Stimulated activated CD8-positive, alpha-beta memory T cell treated with anti-CD3 and anti-CD28 coated beads, Interleukin-4, amount 100 ng/mL, for 48 hours (primary cell): Measurements from ENCODE around the gene SYT14.
"Not testable (repeated sequence)": the region's sequence is repeated elsewhere in the genome, so short reads cannot be mapped to it uniquely, and the experiment has no call there.

Experiments used
- DNase-seq: peaks from one replicate; pipeline ENCODE4 v3.0.0-alpha.2; 2020

SYT14 gene

DNA sequence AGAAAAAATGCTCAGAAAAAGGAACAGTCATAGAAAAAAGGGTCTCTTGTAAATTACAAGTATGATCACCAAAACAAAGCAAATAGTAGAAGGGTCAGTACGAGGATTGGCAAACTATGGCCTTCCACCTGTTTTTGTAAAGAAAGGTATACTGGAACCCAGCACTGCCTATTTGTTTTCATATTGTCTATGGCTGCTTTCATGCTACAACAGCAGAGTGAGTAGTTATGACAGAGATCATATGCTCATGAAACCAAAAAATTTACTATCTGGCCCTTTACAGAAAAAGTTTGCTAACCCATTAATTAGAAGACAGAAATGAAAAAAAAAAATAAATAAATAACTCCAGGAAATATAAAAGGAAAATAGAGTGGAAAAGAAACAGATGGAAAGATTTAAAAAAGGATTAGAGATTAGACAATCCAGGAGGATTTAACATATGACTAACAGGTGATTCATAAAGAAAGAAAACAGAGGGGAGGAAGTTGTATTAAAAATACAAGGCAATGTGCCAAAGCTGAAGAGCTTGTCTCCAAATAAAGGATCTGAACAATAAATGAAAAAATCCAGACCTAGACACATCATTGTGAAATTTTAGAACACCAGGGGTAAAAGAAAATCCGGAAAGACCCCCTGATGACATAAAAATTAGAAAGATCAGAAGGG, 186.0 kb downstream of the SYT14 start:
- no peak for DNase-seq

DNA sequence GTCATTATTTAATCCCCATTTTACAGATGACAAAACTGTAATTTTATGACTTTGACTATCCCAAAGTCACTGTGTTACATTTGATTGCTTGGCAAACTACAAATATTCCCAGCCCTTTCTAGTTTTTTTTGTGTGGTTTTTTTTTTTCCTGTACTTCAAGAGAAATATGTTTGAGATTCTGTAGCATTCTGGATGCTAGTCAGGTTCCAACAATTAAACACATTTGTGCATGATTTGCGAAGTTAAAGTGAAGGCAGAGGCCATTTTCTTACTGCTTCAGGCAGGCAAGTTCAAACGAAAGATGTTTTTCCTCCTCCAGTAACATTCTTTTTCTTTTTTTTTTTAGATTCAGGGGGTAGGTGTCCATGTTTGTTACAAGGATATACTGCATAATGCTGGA, 186.7 kb downstream of the SYT14 start:
- DNase-seq, result no peak

DNA sequence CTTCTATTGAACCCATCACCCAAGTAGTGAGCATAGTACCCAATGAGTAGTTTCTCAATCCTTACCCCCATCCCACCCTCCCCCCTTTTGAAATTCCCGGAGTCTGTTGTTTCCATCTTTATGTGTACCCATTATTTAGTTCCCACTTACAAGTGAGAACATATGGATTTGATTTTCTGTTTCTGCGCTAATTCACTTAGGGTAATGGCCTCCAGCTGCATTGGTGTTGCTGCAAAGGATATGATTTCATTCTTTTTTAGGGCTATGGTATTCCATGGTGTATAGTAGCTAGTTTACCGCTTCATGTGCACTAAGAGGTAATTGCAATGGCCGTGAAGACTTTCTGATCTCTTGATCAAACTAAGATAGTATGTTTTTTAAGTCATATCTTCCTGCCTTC, 187.1 kb downstream of the SYT14 start:
- no peak for DNase-seq

DNA sequence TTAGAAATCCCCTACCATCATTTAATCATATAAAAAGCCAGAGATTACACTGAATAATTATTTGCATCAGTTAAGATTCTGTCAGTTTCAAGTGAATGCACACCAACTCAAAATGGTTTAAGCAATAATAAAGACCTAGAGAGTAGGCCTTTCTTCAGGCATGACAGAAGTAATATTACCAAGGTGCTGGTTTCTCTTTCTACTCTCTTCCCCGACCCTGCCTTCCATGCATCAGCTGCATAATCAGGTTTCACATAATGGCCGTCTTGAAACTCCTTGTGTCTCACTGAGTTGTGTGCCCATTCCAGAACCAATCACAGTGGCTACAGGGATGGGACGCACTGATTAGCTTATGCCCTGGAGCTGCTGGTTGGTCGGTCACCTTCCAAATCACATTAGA, 191.1 kb downstream of the SYT14 start:
- no peak for DNase-seq

DNA sequence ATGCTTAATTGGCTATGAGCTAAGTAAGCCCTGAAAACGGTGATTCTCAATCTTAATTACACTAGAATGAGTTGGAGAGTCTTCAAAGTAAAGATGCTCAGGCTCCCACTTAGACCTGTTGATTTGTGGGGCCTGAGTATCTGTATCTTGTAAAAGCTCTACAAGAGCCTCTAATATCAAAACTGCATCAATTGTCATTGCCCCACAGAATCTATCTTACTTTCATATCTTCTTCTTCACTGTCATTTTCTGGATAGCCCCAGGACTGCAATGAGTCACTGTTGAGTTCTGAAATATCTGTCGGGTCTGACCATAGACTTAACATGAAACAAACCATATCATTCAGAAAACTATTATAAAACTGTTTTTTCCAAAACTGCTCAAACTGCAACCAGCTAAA, 191.7 kb downstream of the SYT14 start:
- no peak for DNase-seq

DNA sequence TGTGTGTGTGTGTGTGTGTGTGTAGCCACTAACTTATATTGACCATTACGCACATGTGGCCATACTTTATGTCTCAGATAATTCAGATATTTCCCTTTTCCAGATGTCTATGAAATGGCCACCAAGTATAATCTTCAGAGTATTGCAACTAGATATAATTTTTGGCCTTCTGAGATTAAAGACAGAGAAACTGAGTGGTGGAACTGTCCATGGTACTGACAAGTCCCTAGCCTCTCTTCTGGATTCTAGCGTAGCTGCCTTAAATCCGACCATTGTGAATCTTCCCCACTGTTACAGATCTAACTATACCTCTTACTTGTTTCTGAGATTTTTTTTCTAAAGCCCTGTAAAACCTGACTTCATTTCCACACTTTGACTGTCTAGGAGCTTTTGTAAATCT, 194.6 kb downstream of the SYT14 start:
- no peak for DNase-seq

DNA sequence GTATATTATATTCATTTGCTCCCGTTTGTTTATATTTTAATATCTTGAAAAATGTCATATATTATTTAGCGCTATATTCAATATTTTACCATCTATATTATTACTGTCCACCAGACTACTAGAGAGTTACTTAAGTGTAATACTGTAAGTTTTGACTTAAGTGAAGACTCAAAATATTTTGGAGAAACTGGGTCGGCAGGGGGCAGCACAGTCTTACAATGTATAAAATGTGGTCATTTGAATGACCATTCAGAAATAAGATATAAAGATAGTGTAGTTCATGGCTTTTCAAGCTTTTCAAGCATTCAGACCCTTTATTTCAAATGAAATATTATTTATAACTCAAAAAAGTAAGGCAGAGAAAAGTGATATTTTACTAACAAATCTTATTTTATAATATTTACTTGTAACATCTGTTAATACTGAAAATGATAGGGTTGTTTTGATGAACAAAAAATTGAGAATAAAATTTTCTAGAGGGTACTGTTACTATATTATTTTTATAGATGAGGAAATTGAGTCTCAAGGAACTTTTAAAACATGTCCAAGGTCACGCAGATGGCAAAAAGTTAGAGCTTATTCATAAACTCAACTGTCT, 205.5 kb downstream of the SYT14 start:
- peak; percentile 85 for DNase-seq

DNA sequence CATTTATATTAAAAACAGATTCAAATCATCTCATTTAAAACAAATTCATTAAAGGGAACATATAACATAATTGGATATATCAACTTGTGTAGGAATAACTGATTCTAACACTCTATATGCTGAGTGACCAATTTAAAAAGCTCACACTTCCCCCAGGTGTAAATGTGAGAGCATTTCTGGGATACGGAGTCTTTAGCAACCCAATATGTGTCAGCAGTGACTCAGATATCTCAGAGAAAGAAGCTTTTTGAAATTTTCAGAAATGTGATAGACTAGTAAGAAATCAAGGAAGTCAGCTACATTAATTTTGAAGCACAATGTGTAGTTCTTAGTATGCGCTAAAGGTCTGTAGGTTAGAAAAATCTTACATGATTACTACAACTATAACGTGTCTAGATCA, 206.7 kb downstream of the SYT14 start:
- no peak for DNase-seq

DNA sequence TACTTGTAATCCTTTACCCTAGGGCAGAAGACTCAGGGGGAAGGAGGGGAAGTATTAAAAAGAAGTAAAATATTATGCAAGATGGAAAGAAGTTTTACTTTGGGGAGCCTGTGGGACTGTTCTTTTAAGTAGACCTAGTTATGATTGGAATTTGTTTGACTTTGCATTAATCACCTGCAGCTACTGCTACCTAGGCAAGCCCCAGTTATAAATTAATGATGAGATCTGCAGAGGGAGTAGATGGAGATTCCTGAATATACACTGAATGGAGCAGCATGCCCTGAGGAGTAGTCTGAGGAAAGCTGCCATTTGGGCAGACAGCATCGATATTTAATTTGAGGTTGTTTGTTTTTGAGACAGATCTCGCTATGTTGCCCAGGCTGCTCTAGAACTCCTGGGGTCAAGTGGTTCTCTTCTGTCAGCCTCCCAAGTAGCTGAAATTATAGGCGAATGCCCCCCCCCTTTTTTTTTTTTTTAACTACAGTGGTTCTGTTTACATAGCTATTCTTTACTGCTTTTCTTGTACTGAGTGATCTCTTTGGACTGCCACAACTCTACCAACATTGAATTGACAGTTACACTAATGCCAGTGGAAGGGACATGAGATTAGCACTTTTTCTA, 213.1 kb downstream of the SYT14 start:
- no peak for DNase-seq

DNA sequence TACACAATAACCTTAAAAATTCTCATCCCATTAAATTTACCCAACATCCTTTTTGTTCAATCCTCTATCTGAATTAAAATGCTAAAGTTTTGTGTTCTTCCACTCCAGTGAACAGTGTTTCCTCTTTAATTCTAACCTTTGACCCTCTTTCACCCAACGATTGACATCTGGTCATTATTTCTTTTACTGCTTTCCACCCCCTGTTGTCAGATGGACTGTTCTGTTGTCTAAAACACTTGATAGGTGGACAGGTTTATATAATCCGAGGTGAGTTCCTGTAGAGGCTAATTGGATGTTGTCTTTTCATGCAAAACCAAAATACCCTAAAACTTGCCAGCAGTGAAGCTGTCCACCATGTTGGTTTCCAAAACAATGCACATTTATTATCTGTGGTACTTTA, 221.2 kb downstream of the SYT14 start:
- DNase-seq, result no peak

DNA sequence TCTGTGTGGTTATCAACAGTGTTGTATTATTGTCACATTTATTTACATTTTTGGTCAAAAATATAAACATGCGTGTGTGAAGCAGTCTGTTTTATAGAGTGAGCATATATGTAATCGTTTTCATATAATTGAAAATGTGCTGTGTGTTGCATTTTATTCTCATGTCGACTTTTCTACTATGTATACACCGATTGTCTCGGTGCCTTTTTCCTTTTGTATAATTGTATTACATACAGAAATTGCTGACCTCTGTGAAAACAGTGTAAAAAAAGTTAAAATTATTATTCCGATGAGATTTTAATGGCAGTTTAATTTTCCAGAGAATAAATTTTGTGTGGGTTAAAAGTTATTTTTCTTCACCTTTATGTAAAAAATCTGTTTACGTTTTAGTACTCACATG, 232.2 kb downstream of the SYT14 start:
- DNase-seq, result no peak

DNA sequence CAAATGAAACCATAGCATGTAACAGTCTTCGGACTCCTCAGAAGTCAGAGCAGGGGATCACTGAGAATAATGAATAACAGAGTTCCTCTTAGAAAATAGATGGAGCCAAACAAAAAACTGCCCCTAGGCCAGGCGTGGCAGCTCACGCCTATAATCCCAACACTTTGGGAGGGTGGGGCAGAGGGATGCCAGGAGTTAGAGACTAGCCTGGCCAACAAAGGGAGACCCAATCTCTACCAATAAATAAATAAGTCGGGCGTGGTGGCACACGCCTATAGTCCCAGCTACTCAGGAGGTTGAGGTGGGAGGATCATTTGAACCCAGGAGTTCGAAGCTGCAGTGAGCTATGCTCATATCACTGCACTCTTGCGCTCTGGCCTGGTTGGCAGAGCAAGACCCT, 236.1 kb downstream of the SYT14 start:
- no peak for DNase-seq

DNA sequence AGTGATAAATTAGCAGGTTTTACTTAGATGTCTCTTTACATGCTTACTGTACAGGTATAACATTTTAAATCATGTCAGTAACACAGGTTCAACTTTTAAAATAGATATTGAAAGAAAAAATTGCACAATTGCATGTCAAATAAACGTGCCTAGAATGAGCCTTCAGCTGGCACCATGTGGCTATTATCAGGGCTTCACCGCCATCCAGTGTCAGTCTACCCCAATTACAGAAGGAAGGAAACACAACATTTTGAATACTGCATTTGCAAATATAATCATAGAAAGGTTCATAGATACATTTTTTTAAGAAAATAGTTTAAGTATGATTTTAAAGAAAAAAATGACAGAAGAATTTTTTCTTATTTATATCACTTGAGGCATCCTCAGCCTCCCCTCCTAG, 247.0 kb downstream of the SYT14 start:
- no peak for DNase-seq

DNA sequence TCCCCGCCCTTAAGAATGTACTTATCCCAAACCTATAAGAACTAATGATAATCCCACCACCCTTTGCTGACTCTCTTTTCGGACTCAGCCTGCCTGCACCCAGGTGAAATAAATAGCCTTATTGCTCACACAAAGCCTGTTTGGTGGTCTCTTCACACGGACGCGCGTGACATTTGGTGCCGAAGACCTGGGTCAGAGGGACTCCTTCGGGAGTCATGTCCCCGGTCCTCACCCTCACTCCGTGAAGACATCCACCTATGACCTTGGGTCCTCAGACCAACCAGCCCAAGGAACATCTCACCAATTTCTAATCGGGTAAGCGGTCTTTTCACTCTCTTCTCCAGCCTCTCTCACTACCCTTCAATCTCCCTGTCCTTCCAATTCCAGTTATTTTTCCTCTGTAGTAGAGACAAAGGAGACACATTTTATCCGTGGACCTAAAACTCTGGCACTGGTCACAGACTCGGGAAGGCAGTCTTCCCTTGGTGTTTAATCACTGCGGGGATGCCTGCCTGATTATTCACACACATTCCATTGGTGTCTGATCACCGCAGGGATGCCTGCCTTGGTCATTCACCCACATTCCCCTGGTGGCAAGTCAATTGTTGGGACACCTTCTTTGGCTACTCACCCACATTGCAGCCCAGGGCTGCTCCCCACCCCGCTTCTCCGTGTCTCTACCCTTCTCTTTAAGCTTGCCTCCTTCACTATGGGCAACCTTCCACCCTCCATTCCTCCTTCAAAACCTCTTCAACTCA, 250.0 kb downstream of the SYT14 start:
- not testable (repeated sequence) for DNase-seq

DNA sequence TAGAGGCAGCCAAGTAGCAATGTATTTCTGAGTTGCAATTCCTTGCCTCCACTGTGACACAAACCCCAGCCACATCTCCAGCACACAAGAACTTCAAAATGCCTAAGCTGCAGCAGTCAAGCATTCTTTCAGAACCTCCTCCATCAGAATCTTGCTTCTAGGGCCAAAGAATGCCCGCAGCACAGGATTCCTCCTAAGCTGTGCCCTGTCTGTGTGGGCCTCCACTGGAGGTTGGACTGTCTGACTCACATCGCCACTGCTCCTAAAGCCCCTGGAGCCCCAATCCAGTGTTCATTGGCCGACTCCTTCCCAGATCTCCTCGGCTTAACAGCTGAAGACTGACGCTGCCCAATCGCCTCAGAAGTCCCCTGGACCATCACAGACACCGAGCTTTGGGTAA, 251.4 kb downstream of the SYT14 start:
- no peak for DNase-seq

DNA sequence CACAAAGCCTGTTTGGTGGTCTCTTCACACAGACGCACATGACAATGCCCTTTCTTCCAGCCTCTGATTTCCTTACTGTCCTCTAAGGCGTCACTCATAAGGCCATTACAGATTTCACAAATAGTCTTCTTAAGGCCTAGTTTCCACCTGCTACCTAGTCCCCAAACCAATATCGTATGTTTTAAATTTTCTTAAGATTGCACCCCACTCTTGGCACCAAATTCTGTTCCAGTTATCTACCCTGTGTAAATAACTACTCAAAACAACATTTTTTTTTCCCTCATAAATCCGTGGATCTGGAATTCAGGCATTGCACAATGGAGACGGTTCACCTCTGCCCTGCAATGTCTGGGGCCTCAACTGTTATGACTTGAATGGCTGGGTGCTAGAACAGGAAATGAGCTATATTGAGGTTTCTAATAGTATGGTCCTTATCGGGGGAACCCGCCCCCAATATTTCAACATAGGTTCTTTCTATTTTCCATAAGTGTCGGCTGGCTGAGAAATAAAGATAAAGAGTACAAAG, 257.7 kb downstream of the SYT14 start:
- no peak for DNase-seq

DNA sequence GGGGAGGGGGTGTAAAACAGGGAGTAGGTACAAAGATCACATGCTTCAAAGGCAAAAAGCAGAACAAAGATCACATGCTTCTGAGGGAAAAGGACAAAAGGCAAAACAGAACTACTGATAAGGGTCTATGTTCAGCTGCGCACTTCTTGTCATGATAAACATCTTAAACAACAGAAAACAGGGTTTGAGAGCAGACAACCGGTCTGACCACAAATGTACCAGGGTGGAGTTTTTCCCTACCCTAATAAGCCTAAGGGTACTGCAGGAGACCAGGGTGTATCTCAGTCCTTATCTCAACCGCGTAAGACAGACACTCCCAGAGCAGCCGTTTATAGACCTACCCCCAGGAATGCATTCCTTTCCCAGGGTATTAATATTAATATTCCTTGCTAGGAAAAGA, 258.2 kb downstream of the SYT14 start:
- DNase-seq, result not testable (repeated sequence)

DNA sequence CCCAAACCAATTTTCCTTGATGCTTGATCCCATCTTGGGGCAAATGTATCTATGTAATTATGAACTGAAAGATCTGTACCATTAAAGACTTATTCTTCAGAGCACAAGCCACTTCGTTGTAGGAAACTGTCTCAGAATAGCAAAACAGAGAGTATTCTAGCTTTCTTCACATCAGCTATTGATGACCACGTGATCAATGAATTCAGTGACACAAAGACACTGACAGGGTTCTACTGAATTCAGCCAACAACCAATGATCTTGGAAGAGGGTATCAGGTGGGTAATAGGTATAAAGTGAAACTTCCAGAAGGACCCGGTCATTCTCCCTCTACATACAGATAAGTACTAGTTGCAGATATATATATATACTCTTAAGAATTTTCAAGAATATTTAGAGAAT, 260.8 kb downstream of the SYT14 start:
- no peak for DNase-seq

DNA sequence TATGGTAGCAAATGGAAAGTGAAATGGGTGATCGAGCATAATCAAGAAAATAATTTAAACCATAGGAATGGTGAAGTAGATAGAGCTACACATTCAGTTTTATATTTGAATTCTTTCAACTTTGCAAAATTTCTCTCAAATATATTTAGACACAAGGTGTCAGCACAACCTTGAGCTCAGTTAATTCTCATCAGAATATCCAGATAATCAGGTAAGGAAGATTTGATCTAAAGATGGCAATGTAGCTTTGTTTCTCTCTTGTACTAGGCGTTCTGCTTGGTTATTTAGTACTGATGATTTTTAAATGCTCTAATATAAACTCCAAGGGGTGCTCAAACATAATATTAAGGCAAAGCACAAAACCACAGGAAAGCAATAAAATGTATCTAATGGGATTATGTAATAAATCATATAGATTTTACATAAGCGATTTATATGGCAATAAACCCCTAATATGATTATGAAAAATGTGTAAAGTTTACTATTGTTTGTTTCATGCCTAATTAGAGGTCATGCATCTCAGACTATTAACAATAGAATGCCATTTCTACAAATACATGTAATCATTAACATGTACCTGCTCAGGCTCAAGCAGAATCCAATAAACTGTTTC, 262.2 kb downstream of the SYT14 start:
- DNase-seq, result no peak

DNA sequence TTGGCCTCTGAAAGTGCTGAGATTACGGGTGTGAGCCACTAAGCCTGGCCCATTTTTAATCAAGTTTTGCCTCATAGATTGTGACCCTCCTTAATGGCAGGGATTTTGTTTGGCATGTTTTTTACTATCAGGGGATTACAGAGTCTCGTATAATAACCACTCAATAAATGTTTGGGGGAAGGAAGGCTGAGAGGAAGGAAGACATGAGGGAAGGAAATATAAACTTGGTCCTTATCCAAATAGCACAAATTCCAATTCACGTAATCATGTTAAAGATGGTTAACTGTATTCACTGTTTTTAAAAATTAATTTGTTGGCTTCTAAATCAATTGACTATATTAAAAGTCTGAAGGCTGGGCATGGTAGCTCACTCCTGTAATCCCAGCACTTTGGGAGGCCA, 263.7 kb downstream of the SYT14 start:
- no peak for DNase-seq

DNA sequence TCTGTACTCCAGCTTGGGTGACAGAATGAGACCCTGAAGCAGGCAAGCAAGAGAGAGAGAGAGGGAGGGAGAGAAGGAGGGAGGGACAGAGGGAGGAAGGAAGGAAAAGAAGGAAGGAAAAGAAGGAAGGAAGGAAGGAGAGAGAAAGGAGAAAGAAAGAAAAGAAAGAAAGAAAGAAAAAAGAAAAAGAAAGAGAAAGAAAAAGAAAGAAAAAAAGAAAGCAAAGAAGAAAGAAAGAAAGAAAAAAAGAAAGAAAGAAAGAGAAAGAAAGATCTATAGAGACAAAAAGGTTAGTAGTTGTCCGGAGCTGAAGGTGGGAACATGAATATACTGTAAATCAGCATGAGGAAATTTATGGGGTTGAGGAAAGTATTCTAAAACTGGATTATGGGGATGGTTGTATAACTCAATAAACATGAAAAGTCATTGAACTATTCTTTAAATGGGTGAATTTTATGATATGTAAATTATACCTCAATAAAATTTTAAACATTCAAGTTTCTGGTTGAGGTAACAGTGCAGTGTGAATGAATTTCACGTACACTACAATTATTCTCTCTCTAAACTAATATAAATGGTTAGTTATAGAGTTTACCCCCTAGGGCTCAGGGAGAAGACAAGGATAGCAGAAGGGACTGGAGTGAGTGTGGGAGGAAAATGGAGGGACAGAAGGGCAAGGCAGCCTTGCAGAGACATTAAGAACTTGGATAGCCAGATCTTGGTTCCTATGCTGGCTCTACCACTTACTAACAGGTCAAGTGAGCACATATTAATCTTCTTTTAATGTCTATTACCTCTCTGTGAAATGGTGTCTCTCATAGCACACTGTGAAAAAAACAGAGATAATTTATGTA, 269.8 kb downstream of the SYT14 start:
- DNase-seq, result no peak

DNA sequence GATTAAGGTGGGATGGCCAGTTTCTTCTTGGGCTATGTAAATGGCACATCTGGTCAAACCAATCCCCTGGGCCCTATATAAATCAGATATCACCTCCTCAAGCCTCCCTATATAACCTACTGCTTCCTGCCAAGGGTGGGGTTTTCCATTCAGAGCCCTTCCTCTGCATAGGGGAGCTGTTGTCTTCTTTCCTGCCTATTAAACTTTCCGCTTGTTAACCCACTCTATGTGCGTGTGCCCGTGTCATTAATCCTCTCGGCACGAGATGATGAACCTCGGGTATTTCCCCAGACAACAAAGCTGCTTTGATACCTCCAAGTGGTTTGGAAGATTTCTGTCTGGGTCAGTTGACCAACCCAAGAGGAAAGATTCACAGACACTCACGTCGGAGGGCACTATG, 275.3 kb downstream of the SYT14 start:
- no peak for DNase-seq
